Right lobe of liver (tissue), 6 donors: ENCODE measurements around the gene SOX10. TPM values are rescaled to one million over a fixed set of nuclear protein-coding genes. Genes with fewer than 3 reads are reported as not detected.

Experiments
- ATAC-seq, 4 donors: fragments of 200-7000 bp; cut with Tn5 transposase; one replicate each; pipeline ENCODE4 v1.9.1; 2020; ENCODE audit warnings: mild to moderate bottlenecking in 4 of 4, moderate library complexity in 4 of 4
- DNase-seq, 3 donors: peaks; one replicate each; pipeline ENCODE4 v3.0.0-alpha.2; 2020
- H3K27ac ChIP-seq, 3 donors: fragments of 200-600 bp; one replicate each; pipeline ENCODE4 v1.8.0; 2022
- H3K27me3 ChIP-seq, 2 donors: fragments of 200-600 bp; one replicate each; pipeline ENCODE4 v1.8.0; 2022
- H3K36me3 ChIP-seq, 4 donors: fragments of 200-600 bp; sonication (generic) in 1 of 4; one replicate each; pipeline versions ENCODE4 v1.5.1 to v1.8.0; 2017 to 2022; ENCODE audit warnings: control low read depth in 1 of 4
- H3K4me1 ChIP-seq, 4 donors: fragments of 200-600 bp; sonication (generic) in 1 of 4; one replicate each; pipeline versions ENCODE4 v1.5.1 to v1.8.0; 2017 to 2022; ENCODE audit warnings: control low read depth in 1 of 4
- H3K4me3 ChIP-seq, 3 donors: fragments of 200-600 bp; one replicate each; pipeline ENCODE4 v1.8.0; 2022
- H3K9me3 ChIP-seq, 4 donors: fragments of 200-600 bp; sonication (generic) in 1 of 4; one replicate each; pipeline versions ENCODE4 v1.5.1 to v1.8.0; 2017 to 2022; ENCODE audit warnings: control low read depth in 1 of 4
- CTCF ChIP-seq, 4 donors: fragments of 200-600 bp in 3 of 4; fragments of 450-650 bp in 1 of 4; IDR thresholded peaks; one replicate each; pipeline versions ENCODE4 v1.5.1 to v1.8.0; 2016 to 2022; ENCODE audit warnings: antibody characterized with exemption in 4 of 4, mild to moderate bottlenecking in 2 of 4
- POLR2A ChIP-seq: fragments of 450-650 bp; IDR thresholded peaks from one replicate; pipeline ENCODE4 v1.6.1; 2017; ENCODE audit warnings: antibody characterized with exemption, mild to moderate bottlenecking
- WGBS: methylation state at CpG from one replicate; pipeline ENCODE4 v1.1.6; 2018; ENCODE audit warnings: low coverage, low lambda C conversion rate; ENCODE audit not compliant: insufficient coverage; ENCODE audit errors: missing lambda C conversion rate; 5-methylcytosine and 5-hydroxymethylcytosine counted together
- intact Hi-C, 2 donors: fragments of 100-400 bp; cut with DNase I; formaldehyde crosslinking; loops; one replicate each; pipeline versions ENCODE4 v1.11.2 to v1.14.1; 2022
- total RNA-seq, 6 experiments: library from RNA; depleted of rRNA in 2 of 6; stranded (reverse); fragments of >200 nt in 2 of 6; fragmentation: NEBNext Ultra II Directional in 3 of 6; extraction: Animal tissue kit (Norgen Biotek cat#: 25700) in 3 of 6; gene quantifications; one replicate each; pipeline versions ENCODE4 v1.1.0 to v1.2.4, GENCODE V29; 2016 to 2023
- donor health status: DM: no; HTN: yes; CAD: no.
- donor health status: DM: no; HTN: no; CAD: no.
- donor health status: DM: no; HTN: no; CAD: no.
- donor health status: DM: no; HTN: yes; CAD: no.
- donor health status: DM: no; HTN: yes; CAD: no.

Gene SOX10
- total RNA-seq, 6 experiments from 2014 or later = 0.24 to 0.29 TPM; not detected in 4

GRCh38 chr22:37932821-37933578 lies 51.4 kb downstream of the SOX10 start:
- Histone ChIP-seq H3K27me3 (no peaks in the 10 kb centered on the region), H3K9me3 (no peaks in the 10 kb centered on the region), H3K4me3 (no peak overlapping the region), H3K36me3 (peaks cover 0 to 5% (median 0%) of the 10 kb centered on the region in 4 donors), H3K4me1 (peaks cover 0 to 11% (median 2%) of the 10 kb centered on the region in 4 donors), H3K27ac (peak overlapping the region in 1 of 3 donors; percentile 1)
- DNase-seq (no peak), ATAC-seq (no peak)
- intact Hi-C loops = no loop called here
- WGBS = 75% methylated on average over 1 of the region's 21 CpGs
- TF ChIP-seq CTCF (IDR thresholded peaks at IDR 0.05) = no peak
- TF ChIP-seq POLR2A = no peak

- DNase-seq = no peak
- TF ChIP-seq CTCF (IDR thresholded peaks at IDR 0.05) (no peak), POLR2A (no peak)
- intact Hi-C loops = no loop called here
- H3K4me1 ChIP-seq = peaks cover 0 to 11% (median 2%) of the 10 kb centered on the region in 4 donors
- peaks cover 0 to 5% (median 1%) of the 10 kb centered on the region in 4 donors for H3K36me3 ChIP-seq
- H3K27me3 ChIP-seq = no peaks in the 10 kb centered on the region
- no CpG with 5 or more reads among the region's 10 CpGs for WGBS
- no peak overlapping the region for H3K4me3 ChIP-seq
- no peaks in the 10 kb centered on the region for H3K9me3 ChIP-seq
- no peak for ATAC-seq
- no peak overlapping the region for H3K27ac ChIP-seq
These were observed 52.0 kb downstream of the SOX10 start for GRCh38 chr22:37932401-37932800.

- TF ChIP-seq CTCF (IDR thresholded peaks at IDR 0.05) (no peak), POLR2A (no peak)
- H3K27ac ChIP-seq = no peak overlapping the region
- WGBS = no CpG with 5 or more reads among the region's 6 CpGs
- peaks cover 0 to 11% (median 2%) of the 10 kb centered on the region in 4 donors for H3K4me1 ChIP-seq
- peaks cover 0 to 10% (median 2%) of the 10 kb centered on the region in 4 donors for H3K36me3 ChIP-seq
- DNase-seq = no peak
- no peak overlapping the region for H3K4me3 ChIP-seq
- no peak for ATAC-seq
- no peaks in the 10 kb centered on the region for H3K27me3 ChIP-seq
- H3K9me3 ChIP-seq = no peaks in the 10 kb centered on the region
- intact Hi-C loops = no loop called here
These were observed 52.4 kb downstream of the SOX10 start for GRCh38 chr22:37931893-37932389.

- WGBS = 90% methylated on average over 1 of the region's 2 CpGs
- ATAC-seq (no peak), DNase-seq (no peak)
- TF ChIP-seq POLR2A (no peak), CTCF (IDR thresholded peaks at IDR 0.05) (no peak)
- Histone ChIP-seq H3K27ac (no peak overlapping the region), H3K36me3 (peaks cover 0 to 19% (median 4%) of the 10 kb centered on the region in 4 donors), H3K4me3 (no peak overlapping the region), H3K27me3 (no peaks in the 10 kb centered on the region), H3K4me1 (peaks cover 0 to 11% (median 2%) of the 10 kb centered on the region in 4 donors), H3K9me3 (no peaks in the 10 kb centered on the region)
- intact Hi-C loops = no loop called here
These were observed 53.4 kb downstream of the SOX10 start for GRCh38 chr22:37930952-37931440.
